Activated CD4-positive, alpha-beta T cell treated with anti-CD3 and anti-CD28 coated beads, Interleukin-2, amount 50 U/mL, for 4 hours (primary cell): ENCODE data around the gene ITPK1.

Experiments used
- DNase-seq, 2 experiments: peaks; one replicate each; pipeline ENCODE4 v3.0.0-alpha.2; 2020

The ITPK1 gene

DNA sequence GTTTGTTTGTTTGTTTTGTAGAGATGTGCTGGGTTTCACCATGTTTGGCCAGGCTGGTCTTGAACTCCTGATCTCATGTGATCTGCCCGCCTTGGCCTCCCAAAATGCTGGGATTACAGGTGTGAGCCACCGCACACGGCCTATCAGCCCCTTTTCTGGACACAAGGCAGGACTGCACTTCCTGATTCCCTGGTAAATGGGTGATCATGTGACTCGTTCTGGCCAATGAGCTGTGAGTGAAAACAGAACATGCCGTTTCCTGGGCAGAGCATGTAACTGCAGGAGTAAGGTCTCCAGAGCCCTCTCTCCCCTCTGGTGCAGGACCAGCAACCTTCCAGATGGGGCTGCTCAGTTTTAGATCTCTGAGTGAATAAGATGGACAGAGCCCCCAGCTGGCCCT is 92.7 kb downstream of the ITPK1 start:
- no peak for DNase-seq

DNA sequence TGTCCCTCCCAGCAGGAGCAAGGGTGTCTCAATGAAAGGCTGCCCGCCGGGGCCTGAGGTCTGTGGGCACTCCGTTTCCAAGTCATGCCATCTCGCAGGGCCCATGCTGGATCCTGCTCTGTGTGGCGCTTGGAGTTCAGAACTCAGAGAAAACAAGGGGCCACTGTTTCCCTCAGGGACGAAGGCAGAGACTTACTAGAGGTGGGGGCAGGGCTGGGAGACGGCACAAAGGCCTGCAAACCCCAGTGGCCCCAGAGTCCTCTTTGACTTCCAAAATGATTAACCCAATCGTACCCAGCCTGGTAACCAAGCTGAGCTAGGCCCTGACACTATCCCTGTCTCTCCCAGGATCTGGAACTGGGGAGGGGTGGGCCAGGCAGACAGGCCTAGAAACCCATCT is 95.8 kb downstream of the ITPK1 start:
- no peak for DNase-seq

DNA sequence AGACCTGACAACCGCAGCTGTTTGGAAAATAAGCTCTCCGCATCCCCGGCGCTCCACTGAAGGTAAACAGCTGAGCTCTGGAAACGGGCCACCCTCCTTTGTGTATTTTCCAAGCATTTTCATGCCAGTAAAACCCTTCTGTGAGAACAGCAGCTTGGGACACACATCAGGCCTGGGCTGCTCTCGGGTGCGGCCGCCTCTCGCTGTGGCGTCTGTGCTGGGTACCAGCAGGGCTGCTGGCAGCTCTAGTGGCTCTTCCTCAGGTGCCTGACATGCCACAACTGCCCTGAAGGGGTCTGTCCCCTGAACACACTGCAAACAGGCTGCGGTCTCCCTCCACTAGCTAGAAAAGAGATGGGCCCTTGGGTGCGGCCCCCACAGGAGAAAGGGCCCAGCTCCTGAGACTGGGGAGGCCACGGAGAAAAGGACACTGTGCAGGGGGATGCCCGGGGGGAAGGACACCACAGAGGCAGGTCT is 96.3 kb downstream of the ITPK1 start:
- DNase-seq = no peak

DNA sequence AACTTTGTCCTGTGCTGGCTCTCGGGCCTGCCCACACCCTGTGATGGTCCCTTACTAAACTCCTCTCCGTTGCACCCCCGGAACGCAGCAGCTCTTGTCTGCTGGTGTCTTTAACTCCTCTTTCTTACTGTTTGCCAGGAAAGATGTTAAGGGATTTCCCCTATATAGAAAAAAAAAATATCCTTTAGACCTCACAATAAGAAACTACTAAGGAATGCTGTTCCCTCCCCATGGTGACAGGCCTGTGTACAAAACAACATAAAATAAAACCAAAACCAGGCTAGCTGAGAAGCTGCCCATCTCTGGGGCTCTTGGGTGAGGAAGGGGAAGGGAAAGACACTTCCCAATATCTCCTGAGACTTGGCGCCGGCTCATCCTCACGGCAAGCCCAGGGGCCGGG is 97.4 kb downstream of the ITPK1 start:
- DNase-seq = no peak

DNA sequence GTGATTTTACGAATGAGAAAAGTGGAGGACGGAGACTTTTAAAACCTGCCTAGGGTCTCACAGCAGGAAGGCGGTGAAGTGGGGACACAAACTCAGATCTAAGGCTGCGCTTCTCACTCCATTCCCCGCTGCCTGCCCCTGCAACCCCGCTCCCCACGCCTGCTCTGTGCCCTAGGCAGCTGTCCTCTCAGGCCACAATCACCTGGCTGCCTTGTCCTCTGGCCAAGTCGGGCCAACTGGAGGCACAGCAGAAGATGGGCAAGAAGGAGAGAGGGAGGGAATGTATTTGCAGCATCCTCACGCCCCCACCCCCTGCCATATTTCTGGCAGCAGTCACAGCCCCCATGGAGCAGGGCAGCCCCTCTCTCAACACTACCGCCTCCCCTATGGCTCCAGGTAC is 97.8 kb downstream of the ITPK1 start:
- no peak for DNase-seq

DNA sequence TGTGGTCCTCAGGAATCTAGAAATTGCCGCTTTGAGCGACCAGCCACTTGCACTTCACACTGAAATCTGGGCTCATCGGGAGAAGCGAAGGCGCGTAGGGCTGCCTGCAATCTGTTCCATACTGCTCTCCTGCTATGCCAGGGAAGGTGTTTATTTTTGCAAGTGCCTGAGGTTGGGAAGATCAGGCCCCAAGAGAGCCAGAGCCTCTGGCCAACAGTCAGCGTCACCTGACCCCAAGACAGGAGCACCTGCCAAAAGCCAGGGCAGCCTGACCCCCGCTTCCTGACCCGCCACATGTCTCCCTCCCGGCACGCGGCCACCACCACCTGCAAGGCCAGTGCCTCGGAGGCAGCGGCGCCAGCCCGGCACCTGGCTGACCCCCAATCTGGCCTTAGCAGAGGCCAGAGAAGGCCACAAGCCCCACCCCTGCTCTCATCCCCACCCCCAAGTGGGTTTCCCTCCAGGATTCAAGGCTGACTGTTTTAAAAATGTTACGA is 98.4 kb downstream of the ITPK1 start:
- no peak for DNase-seq

DNA sequence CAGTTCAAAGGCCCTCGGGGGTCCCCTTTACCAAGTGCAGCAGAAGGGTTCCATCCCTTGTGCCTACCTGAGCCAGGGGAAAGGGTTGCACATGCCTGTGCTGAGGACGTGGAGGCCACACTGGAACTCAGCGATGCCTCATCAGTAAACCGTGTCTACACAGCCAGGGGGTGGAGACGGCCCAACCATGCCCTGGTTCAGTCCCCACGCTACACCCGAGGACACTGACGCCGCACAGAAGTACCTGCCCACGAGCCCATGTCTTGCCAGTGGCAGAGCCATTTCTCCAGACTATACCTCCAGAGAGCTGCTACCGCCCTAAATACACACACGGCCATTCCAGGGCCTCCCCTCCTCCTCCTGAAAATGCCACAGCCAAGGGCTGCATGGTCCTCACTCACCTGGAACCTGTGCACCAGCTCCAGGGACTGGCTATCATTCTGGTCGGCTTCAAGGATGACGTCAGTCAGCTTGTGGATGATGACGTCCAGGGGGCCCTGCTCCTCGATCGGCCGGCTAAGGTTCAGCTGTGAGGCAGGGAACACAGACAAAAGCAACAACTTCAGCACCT is 99.4 kb downstream of the ITPK1 start:
- DNase-seq = no peak

DNA sequence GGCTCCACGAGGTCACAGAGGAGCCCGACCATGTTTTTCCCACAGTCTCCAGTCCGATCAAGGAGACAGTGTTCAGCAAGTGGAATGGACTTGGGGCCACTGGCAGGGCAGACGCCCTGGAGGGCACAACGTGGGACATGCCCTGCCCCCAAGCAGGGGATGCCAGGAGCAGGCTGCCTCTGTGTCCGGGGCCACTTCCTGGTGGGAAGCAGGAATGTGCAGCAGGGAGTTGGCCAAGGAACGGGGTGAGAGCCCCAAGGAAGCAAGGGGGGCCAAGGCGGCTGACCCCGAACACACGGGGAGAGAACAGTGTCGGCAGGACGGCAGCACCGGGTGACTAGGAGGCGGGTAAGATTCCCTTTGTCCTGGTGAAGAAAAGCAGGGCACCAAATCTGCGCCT is 100.2 kb downstream of the ITPK1 start:
- no peak for DNase-seq

DNA sequence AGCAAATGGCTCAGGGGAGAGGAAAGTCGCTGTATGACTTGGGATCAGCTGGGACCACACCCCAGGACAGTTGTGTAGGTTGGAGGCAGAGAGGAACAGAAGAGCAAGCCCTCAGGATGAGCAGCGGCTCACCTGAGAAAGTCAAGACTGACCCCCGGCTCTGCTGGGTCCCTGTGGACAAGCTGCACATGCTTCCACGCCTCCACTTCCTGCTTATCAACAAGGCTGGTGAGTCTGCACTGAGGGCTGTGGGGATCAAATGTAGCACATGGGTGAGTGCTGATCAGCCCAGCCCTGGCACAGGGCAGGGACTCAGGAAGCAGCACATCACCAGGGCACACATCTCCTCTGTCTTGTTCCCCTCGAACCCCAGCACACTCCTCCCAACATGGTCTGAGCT is 100.7 kb downstream of the ITPK1 start:
- DNase-seq = no peak

DNA sequence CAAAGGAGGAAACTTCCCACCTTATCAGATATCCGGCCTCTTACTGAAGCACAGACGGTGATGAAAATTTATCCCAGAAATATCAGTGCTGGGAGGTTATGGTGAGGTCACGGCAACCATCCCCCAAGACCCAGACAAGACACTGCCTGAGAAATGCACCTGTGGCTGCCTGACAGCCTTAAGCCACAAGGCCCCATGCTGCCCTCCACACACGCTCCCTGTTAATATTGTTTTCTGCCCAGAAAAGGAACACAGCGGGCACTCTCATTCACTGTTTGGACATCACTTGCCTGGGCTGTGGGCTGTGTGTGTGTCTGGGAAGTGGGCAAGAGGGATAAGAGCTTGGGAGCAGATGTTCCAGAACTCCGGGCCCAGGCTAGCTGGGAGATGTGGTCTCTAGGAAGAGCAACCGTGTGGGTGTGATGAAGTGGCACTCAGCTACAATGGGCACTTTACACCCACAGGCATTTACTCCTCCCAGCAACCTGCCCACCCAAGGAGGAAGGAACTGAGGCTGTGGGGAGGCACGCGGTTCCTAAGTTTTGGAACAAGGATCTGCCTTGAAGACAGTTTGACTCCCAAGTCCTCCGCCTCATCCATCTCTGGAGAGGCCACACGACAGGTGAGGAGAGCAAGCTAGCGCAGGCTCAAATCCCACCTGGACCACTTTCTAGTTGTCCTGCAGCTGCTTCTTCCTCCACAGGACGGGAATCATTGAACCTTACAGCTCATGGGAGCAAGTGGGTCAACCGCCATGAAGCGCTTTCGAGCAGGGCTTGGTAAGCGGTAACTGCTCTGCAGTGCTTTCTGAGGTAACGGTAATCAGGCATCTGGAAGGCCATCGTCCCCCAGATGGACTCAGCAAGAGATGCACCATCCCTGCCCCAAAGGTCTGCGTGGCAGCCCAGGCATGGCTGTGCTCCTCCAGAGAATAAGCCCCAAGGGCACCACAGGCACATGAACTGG is 101.4 kb downstream of the ITPK1 start:
- no peak for DNase-seq

DNA sequence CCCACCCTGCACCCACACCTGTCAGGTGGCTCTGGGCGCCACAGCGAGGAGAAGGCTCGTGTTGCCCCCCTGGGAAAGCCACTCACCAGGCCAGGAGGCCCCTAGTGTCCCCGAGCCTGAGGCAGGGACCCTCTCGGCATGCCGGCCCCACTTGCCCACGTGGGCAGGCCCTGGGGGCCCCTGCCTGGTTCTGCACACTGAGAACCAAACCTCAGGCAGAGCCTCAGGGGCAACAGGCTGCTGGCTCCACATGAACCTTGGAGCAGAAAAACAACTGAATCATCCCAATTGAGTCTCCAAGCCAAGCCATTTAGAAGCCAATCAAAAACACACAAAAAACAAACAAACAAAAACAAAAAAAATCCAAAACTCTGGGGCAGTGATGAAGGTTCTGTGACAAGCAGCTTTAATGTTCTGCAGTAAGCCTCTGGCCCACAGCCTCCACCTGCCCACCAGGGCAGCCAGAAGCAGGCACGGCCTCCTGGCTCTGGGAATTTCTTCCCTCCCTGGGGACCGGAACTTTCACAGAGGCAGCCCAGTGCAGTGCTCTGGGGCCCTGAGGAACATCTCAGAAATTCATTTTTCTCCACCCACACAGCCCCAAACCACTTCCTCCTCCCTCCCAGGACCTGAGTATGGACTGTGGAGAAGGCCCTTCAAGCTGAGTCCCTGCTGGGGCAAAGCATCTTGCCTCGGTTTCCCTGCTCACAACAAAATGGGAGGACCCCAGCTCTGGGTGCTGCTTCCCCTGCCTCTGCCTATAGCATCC is 102.6 kb downstream of the ITPK1 start:
- DNase-seq = no peak

DNA sequence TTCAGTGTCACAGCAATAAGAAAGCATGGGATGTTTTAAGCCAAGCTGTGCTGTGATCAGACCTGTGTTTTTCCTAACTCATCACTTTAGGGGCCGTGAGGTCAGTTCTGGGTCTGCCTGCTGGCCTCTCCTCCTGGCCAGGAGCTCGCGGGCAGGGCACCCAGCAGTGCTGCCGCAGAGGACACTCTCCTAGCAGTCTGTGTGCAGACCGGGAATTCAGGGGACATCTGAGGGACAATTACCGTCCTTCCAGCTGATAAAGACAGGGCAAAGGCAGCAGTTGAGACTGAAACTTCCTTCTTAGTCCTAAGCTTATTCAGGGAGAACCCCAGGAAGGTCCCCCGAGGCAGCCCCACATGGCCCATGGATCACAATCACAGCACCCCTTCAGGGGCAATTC is 103.2 kb downstream of the ITPK1 start:
- no peak for DNase-seq

DNA sequence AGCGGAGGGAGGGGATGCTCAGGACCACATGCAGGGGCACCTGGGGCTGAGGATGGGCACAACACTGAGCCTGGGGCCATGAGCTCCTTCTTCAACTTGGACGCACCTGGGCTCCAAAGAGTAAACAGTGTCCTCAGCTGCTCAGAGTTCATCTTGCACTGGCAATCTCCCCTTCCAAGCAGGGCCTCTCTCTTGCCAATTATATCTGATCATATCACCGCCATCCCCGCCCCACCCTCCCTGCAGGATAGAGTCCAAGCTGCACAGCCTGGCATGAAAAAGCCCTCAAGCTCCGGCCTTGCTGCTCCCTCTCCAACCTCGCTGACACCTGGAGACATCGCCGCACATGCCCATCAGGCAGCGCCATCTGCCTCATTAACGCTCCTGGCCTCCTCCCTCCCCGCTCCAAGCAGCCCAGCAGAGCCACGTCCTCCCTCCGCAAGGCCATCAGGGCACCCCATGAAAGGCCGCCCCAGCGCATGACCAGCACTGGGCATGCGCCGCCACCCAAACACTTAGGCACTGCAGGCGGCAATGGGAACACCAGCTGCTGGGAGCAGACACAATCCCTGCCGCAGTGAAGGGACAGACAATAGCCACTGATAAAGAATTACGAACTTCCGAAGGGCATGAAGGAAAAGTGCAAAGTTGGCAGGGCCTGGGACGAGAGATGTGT is 103.9 kb downstream of the ITPK1 start:
- no peak for DNase-seq

DNA sequence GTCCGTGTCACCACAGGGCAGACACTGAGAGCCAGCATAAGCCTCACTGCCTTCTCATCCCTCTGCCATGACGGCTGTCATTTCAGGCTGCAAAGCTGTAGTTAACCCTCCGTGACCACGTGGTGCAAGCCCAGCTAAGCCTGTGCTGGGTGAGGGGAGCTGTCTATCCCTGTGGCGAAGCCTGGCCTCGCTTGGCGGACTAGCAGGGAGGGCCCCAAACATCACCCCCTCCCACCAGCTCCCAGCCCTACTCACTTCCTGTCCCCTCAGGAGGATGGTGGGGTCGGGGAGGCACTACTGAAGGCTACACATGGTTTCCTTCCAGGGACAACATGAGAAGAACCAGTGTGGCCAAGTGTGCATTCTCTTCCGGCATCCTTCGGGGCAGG is 104.6 kb downstream of the ITPK1 start:
- no peak for DNase-seq

DNA sequence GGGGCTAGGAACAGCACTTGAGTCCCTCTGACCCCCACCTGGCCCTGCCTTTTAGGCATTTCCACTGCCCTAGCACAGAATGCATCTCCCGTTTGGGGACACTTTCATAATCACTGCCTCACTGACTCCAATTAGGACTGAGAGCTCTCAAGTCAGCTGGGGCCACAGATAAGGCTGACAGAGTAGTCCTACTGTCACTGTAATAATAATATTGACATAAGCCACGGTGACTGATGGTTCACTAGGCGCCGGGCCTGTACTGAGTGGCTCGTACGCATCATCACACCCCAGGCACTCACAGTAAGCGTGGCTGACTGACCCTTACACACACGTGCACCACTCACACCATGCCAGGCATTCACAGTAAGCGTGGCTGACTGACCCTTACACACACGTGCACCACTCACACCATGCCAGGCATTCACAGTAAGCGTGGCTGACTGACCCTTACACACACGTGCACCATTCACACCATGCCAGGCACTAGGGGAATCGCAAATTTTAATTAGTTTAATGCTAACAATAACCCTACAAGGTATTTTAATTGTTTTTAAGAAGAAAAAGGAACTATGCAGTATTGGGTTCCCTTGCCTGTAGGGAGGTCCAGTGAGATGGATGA is 105.1 kb downstream of the ITPK1 start:
- no peak for DNase-seq

DNA sequence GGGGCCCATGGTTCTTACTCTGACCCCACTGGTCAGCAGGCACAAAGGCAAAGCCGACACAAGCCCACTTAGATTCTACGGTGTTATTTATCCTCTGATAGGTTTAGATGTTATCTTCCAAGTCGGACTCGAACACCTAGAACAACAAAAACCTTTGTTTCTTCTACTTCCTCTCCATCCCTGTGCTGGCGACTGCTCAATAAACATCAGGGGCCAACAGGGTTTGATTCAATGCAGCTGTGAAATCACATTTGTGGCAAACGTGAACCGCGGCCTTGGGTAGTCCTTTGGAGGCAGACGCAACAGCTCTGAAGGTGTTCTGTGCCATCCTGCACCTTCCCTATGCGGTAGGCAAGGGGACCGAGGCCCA is 105.6 kb downstream of the ITPK1 start:
- DNase-seq = no peak

DNA sequence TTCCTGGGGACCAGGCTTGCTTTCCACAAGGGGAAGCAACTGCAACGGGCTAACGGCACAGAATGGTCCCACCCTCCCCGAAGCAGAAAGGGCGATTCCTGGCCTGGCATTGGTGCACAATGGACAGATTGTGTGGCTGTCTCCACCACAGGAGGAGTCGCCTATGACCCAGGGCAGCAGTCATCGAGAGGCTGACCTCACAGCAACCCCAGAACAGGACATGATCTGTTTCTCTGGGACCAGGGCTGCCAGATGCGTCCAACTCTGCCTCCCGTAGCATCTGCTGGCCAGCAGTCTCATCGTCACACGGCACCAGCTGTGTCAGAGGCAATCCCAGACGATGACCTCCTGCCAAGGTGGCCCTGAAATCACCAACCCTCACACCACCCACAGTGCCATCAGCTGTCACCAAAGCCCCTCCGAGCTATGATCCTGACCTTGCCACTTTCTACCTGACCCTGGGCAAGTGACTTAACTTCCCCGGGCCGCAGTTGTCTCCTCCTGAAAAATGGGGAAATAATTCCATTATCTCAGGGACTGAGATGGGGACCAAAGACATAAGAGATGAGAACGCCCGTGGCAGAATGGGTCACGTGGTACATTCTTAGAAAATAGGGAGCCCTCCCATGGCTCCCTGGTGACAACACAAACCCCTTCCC is 106.1 kb downstream of the ITPK1 start:
- DNase-seq = no peak

DNA sequence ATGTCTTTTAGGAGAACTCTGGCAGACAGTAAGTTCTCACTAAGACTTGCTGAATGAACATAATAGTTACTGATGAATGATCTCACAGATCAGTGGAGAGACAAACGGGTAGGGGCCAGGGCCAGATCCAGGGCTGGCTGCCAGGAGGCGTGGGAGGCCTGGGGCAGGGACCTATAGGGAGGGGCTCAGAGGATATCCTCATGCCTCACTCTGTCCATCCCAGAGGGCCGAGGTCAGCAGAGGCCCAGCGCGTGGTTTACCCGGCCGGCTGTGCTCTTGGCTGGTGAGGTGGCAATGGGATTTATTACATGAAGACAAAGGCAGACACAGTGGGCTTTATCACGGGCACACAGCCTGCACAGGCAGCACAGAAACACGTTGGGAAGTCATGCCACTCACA is 107.3 kb downstream of the ITPK1 start:
- DNase-seq = no peak

DNA sequence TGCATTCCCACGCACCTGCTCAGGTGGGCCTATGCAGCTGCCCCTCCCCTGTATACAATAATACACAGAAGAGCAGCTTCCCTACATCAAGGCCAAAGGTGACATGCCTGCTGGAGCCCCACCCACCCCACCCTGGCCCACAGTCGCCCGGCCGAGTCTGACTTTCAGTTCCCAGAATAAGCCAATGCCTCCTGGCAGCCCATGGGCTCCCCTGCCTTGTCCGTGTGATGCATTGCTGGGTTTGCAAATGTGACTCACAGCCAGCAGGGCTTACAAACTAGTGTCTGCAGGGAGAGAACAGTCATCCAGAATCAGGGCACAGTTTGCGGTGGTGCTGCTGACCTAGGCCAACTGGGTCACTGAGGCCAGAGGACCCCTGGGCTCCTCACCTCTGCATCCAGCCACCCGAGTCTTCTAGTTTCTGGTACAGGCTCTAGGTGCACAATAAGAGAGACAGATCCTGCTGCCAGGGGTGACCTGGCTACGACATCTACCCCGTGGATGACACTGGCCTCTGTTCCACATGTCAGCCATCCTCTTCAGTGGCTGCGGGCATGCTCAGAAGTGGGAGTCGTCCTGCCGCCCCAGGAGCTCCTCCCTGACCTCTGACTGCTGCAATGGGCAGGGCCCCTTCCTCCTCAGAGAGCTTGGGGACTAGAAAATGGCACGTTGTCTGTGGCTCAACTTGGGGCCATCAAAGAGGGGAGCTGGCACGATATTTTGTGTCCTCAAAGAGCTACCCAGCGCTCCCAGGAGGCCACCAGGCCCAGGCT is 108.3 kb downstream of the ITPK1 start:
- no peak for DNase-seq

DNA sequence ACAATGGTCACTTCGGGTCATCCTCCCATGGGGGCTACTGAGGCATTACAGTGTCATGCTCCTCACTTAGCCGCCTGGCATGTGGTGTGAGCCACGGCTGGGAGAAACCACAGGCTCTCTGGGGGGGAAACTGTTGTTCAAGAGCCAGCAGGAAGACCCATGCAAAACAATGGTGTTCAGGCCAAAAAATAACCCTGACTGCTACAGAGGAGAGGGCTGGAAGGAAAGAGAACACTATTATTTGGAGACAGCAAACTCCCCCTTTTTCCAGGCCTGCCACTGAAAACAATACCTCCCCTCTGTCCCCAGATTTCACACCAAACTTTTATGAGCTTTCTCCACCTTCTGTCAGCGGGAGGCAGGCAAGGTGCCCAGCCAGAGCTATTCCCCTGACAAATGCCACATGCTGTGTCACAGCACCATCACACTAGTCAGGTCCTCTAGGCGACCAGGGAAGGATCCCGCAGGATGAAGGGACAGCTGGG is 109.1 kb downstream of the ITPK1 start:
- DNase-seq = no peak

DNA sequence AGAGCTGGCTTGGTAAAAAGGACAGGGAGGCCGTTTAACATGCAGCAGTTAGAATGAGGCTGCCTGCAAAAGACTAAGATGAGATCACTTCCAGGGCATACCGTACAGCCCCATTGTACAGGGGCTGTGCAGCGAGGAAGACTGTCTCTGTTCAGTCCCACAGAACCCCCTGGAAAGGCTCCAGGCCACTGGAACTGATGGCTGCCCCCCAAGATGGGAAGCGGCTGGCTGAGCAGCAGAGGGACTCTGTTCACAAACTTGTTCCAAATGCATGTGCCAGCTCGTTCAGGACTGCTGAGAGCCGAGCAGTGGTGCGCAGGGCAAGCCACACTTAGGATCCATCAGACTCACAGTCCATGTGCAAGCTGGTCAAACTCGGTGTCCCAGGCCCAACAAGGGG is 109.9 kb downstream of the ITPK1 start:
- DNase-seq = no peak
